GM06990 (cell line): ENCODE data around the gene TPST1.
"Not testable (repeated sequence)": the region's sequence is repeated elsewhere in the genome, so short reads cannot be mapped to it uniquely, and the experiment has no call there.

ENCODE experiments used
- DNase-seq: peaks from one replicate; pipeline ENCODE4 v3.0.0-alpha.2; 2011; ENCODE audit not compliant: insufficient read length; ENCODE audit errors: extremely low read depth
- H3K27me3 ChIP-seq: replicated peaks from 2 replicates; pipeline ENCODE4 v1.6.0; 2011; ENCODE audit warnings: low read length; ENCODE audit not compliant: control insufficient read depth, insufficient read depth
- H3K36me3 ChIP-seq: 2 replicates; pipeline ENCODE4 v1.5.1; 2011; ENCODE audit warnings: low read length; ENCODE audit not compliant: control insufficient read depth, insufficient read depth
- H3K4me3 ChIP-seq: replicated peaks from 2 replicates; pipeline ENCODE4 v1.5.1; 2011; ENCODE audit warnings: low read depth, mild to moderate bottlenecking, control low read depth, low read length
- CTCF ChIP-seq: IDR thresholded peaks from 2 replicates; pipeline ENCODE4 v1.5.1; 2011; ENCODE audit warnings: low read length, control low read depth, mild to moderate bottlenecking, inconsistent platforms; ENCODE audit not compliant: insufficient read depth, poor library complexity, severe bottlenecking

The TPST1 gene

GRCh38 chr7:66204822-66205740 is at the start of gene TPST1:
TSS of gene TPST1 (plus strand) at chr7:66205334. CDS start at chr7:66240426, 35,092 bp downstream.
- Histone ChIP-seq H3K36me3 (no peaks in the 10 kb centered on the region), H3K27me3 (no peaks in the 10 kb centered on the region)
- peak; percentile 62 for TF ChIP-seq CTCF

GRCh38 chr7:66156035-66156434 is 49.1 kb upstream of the TPST1 start:
- not testable (repeated sequence) for DNase-seq, H3K27me3 ChIP-seq, H3K4me3 ChIP-seq
- H3K36me3 ChIP-seq, result peaks cover 13% of the 10 kb centered on the region

More at GRCh38 chr7:66204822-66205740, at the start of gene TPST1:
- peak within 1 kb of the TSS; percentile 81 for H3K4me3 ChIP-seq
- DNase-seq, result peak; percentile 92

GRCh38 chr7:66157060-66157459 is 48.1 kb upstream of the TPST1 start:
- no peak for TF ChIP-seq CTCF
- peaks cover 7% of the 10 kb centered on the region for H3K36me3 ChIP-seq
- H3K4me3 ChIP-seq, result no peak overlapping the region
- no peak for DNase-seq
- no peaks in the 10 kb centered on the region for H3K27me3 ChIP-seq

- no peak for DNase-seq
- no peaks in the 10 kb centered on the region for H3K36me3 ChIP-seq
- no peak overlapping the region for H3K4me3 ChIP-seq
- TF ChIP-seq CTCF, result no peak
- H3K27me3 ChIP-seq, result no peaks in the 10 kb centered on the region
Observed at GRCh38 chr7:66162622-66163021, 42.5 kb upstream of the TPST1 start.

- Histone ChIP-seq H3K27me3 (no peaks in the 10 kb centered on the region), H3K4me3 (no peak overlapping the region), H3K36me3 (no peaks in the 10 kb centered on the region)
- TF ChIP-seq CTCF, result no peak
- DNase-seq, result no peak
Observed at GRCh38 chr7:66163186-66163610, 41.9 kb upstream of the TPST1 start.

GRCh38 chr7:66164356-66164755 is 40.8 kb upstream of the TPST1 start:
- no peak for TF ChIP-seq CTCF
- H3K4me3 ChIP-seq, result no peak overlapping the region
- no peak for DNase-seq
- no peaks in the 10 kb centered on the region for H3K27me3 ChIP-seq
- H3K36me3 ChIP-seq, result no peaks in the 10 kb centered on the region
